ENCODE results near the gene HAO1. TPM values are rescaled to one million over a fixed set of nuclear protein-coding genes. Genes with fewer than 3 reads are reported as not detected.

HAO1 gene
- total and polyA plus RNA-seq, 10 donors, result not detected

DNA sequence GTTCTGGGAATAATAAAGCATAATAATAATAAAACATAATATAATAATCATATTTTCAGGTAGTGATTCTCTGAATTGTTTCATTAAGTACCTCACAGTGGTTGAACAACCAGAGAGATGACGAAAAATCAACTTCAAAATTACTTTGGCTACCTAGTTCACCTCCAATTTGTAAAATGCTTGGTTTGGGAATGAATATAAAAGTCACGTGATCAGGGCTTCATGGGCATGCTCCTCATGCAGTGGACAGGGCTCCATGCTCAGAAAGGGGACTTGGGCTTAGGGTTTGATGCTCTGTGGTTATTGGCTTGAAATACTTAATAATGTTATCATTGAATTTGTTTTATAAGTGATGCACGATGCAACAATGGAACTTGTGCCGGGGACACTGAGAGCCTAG lies 58.2 kb downstream of the HAO1 start:
- Histone ChIP-seq H3K36me3 (no peaks in the 10 kb centered on the region), H3K4me1 (no peaks in the 10 kb centered on the region), H3K4me3 (no peak overlapping the region), H3K9me3 (no peaks in the 10 kb centered on the region), H3K27ac (no peak overlapping the region), H3K27me3 (replicated peaks in 1 of 7) (no peaks in the 10 kb centered on the region)
- TF ChIP-seq POLR2AphosphoS5 (IDR thresholded peaks at IDR 0.05), result no peak
- TF ChIP-seq POLR2A (IDR thresholded peaks at IDR 0.05), result no peak
- TF ChIP-seq, protein P1, sequence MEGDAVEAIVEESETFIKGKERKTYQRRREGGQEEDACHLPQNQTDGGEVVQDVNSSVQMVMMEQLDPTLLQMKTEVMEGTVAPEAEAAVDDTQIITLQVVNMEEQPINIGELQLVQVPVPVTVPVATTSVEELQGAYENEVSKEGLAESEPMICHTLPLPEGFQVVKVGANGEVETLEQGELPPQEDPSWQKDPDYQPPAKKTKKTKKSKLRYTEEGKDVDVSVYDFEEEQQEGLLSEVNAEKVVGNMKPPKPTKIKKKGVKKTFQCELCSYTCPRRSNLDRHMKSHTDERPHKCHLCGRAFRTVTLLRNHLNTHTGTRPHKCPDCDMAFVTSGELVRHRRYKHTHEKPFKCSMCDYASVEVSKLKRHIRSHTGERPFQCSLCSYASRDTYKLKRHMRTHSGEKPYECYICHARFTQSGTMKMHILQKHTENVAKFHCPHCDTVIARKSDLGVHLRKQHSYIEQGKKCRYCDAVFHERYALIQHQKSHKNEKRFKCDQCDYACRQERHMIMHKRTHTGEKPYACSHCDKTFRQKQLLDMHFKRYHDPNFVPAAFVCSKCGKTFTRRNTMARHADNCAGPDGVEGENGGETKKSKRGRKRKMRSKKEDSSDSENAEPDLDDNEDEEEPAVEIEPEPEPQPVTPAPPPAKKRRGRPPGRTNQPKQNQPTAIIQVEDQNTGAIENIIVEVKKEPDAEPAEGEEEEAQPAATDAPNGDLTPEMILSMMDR (IDR thresholded peaks at IDR 0.05 in 8 of 11, conservative IDR thresholded peaks at IDR 0.05 in 3 of 11), result no peak
- no peak for DNase-seq
- intact Hi-C loops (cut with DNase I; ENCODE audit: low total_unique reads), result no loop called here
- 71 to 92% (median 81%) methylated on average over 4 of the region's 4 CpGs for WGBS, 5 donors

DNA sequence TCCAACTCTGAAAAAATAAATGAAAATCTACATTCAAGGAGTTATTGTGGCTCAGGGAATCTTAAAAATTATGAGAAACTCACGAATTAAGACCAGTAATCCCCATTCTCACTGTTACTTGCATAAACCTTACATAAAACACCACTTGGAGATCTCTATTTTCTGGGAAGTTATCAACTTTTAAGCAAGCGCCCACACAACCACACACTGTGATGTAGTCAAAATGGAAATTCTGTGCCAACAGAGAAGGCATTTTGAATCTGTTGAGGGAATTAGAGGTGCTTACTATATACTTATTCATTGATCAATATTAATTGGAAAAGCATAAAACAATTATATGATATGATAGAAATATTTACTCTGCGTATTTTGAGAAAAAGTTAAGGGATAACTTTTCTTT lies 58.7 kb downstream of the HAO1 start:
- Histone ChIP-seq H3K27ac (no peak overlapping the region), H3K36me3 (no peaks in the 10 kb centered on the region), H3K4me1 (no peaks in the 10 kb centered on the region), H3K4me3 (no peak overlapping the region), H3K9me3 (no peaks in the 10 kb centered on the region), H3K27me3 (replicated peaks in 1 of 7) (no peaks in the 10 kb centered on the region)
- no peak for DNase-seq
- TF ChIP-seq POLR2AphosphoS5 (IDR thresholded peaks at IDR 0.05), result no peak
- TF ChIP-seq POLR2A (IDR thresholded peaks at IDR 0.05), result no peak
- TF ChIP-seq, protein P1 (IDR thresholded peaks at IDR 0.05 in 8 of 11, conservative IDR thresholded peaks at IDR 0.05 in 3 of 11), result no peak
- intact Hi-C loops (cut with DNase I; ENCODE audit: low total_unique reads), result no loop called here
- 76 to 84% (median 81%) methylated on average over 3 of the region's 3 CpGs for WGBS, 5 donors

DNA sequence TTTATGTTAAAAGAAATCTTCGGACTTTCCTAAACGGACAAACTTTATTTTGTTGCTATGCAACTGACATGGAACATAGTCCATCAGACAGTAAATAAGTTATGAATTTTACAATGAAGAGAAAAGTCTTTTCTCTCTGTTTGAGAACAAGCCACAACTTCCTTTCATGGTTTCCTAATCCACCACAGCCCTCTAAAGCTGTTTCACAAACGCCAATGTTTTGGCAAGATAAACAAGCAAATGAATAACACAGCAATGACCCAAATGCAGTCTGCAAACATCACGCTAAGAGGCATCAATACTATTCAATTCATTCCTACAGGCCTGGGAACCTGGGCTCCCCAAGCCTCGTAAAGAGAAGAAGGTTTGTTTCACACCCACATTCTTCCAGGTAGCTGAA lies 60.4 kb downstream of the HAO1 start:
- Histone ChIP-seq H3K4me1 (no peaks in the 10 kb centered on the region), H3K27me3 (replicated peaks in 1 of 7) (no peaks in the 10 kb centered on the region), H3K4me3 (no peak overlapping the region), H3K9me3 (no peaks in the 10 kb centered on the region), H3K36me3 (no peaks in the 10 kb centered on the region), H3K27ac (no peak overlapping the region)
- no peak for DNase-seq
- TF ChIP-seq, protein P1 (IDR thresholded peaks at IDR 0.05 in 8 of 11, conservative IDR thresholded peaks at IDR 0.05 in 3 of 11), result no peak
- no peak for TF ChIP-seq POLR2A (IDR thresholded peaks at IDR 0.05)
- TF ChIP-seq POLR2AphosphoS5 (IDR thresholded peaks at IDR 0.05), result no peak
- intact Hi-C loops (cut with DNase I; ENCODE audit: low total_unique reads), result no loop called here
- 17 to 28% (median 19%) methylated on average over 5 of the region's 5 CpGs for WGBS, 5 donors

DNA sequence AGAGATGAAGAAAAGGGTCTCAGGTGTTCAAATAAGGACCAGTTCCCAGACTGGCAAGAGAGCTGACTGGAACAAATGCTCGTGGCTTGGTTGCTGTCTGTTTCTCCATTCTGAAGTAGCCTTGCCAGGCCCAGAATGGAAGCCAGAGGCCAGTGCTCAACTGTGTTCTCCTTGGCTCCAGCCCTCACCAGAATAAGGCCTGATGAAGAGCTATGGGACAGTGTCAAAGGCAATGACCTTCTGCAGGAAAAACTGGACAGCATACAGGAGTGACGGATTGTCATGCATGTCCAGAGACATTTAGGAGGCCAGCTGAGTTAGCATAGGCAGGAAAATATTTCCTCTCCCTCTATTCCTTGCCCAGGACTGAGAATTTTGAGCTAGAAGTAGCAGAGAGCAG lies 72.2 kb downstream of the HAO1 start:
- H3K27me3 ChIP-seq (replicated peaks in 1 of 7), result no peaks in the 10 kb centered on the region
- no peaks in the 10 kb centered on the region for H3K4me1 ChIP-seq
- H3K27ac ChIP-seq, result no peak overlapping the region
- DNase-seq, result no peak
- no peaks in the 10 kb centered on the region for H3K9me3 ChIP-seq
- no peak overlapping the region for H3K4me3 ChIP-seq
- TF ChIP-seq, protein P1 (IDR thresholded peaks at IDR 0.05 in 8 of 11, conservative IDR thresholded peaks at IDR 0.05 in 3 of 11), result no peak
- no peak for TF ChIP-seq POLR2AphosphoS5 (IDR thresholded peaks at IDR 0.05)
- no peak for TF ChIP-seq POLR2A (IDR thresholded peaks at IDR 0.05)
- intact Hi-C loops (cut with DNase I; ENCODE audit: low total_unique reads), result no loop called here
- no peaks in the 10 kb centered on the region for H3K36me3 ChIP-seq
- 47 to 77% (median 69%) methylated on average over 2 of the region's 2 CpGs for WGBS, 5 donors
